ENCODE measurements around the gene PIGN.

The PIGN gene, protein sequence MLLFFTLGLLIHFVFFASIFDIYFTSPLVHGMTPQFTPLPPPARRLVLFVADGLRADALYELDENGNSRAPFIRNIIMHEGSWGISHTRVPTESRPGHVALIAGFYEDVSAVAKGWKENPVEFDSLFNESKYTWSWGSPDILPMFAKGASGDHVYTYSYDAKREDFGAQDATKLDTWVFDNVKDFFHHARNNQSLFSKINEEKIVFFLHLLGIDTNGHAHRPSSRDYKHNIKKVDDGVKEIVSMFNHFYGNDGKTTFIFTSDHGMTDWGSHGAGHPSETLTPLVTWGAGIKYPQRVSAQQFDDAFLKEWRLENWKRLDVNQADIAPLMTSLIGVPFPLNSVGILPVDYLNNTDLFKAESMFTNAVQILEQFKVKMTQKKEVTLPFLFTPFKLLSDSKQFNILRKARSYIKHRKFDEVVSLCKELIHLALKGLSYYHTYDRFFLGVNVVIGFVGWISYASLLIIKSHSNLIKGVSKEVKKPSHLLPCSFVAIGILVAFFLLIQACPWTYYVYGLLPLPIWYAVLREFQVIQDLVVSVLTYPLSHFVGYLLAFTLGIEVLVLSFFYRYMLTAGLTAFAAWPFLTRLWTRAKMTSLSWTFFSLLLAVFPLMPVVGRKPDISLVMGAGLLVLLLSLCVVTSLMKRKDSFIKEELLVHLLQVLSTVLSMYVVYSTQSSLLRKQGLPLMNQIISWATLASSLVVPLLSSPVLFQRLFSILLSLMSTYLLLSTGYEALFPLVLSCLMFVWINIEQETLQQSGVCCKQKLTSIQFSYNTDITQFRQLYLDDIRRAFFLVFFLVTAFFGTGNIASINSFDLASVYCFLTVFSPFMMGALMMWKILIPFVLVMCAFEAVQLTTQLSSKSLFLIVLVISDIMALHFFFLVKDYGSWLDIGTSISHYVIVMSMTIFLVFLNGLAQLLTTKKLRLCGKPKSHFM

DNA sequence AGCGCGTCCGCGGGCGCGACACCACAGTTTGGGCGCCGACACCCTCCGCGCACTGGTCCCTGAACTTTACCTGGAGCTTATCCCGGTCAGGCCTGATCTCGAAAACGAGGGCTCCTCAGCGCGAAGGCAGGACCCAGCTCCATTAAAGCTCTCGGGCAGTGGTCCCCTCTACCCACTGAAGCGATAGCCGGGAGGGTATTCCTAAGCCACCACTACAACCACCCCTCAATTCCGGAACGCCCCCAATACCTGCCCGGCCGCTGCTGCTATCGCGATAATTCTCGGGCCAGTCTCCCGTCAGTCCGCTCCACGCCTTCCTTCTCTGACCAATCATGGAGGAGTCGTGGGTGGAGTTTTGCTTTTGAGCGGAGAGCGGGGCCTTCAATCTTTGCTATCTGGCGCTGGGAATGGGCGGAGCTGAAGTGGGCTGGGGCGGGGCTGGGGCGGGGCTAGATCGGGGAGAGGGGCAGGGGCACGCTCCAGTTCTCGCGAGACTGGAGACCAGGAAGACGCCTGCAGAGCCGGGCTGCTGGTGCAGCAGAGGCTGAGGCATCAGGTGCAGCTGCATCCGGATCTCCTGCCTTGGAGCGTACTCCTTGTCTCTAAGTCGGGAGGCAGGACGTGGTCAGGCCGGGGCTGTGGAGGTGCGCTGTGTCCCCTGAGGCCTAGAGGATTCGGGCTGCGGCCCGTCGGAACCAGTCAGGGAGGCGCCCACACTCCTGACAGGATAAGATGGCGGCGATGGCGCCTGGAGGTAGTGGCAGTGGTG is at the start of gene PIGN, which contains the start of gene RELCH:
TSS of gene PIGN (minus strand) at position 283 of the 769 bp plus-strand sequence. CDS start 25,703 bp downstream, outside the sequence.
TSS of gene RELCH (plus strand) at position 482 of the 769 bp plus-strand sequence. CDS start at position 733, 251 bp downstream.
- DNase-seq (ENCODE audit: low read depth in 4 of 4, low spot score in 1 of 4): peak; percentile 79 to 90 (median 88)

DNA sequence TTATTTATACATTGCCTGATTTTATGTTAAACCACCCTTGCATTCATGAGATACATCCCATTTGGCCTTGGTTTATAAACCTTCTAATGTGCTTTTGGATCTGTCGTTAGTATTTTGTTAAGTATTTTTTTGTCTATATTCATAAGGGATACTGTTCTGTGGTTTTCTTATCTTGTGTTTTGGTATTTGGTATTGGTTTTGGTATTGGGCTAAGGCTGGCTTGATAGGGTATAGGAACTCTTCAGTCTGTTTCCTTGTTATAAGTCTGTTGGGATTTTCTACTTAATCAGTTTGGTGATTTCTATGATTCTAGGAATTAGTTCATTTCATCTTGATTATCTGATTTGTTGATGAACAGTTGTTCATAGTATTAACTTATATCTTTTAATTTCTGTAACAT is 49.4 kb upstream of the PIGN start:
- no peak for DNase-seq (ENCODE audit: low read depth in 4 of 4, low spot score in 1 of 4)

DNA sequence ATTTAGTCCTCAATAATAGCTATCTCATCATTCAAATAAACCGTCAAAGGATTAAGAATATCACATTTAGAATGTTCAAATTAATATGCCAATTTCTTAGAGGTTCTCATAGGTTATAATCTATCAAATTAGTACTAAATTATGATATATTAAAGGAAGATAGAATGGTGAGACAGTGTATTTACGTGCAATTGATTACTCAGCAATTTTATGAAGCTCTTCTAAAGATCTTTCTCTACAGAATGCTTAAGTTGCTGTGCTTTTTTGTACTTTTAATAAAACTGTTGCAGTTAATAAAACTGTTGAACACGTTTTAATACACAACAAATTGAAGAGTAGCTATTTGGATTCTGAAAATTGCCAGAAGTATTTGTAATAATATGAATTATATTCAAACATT is 39.2 kb upstream of the PIGN start:
- no peak for DNase-seq (ENCODE audit: low read depth in 4 of 4, low spot score in 1 of 4)

DNA sequence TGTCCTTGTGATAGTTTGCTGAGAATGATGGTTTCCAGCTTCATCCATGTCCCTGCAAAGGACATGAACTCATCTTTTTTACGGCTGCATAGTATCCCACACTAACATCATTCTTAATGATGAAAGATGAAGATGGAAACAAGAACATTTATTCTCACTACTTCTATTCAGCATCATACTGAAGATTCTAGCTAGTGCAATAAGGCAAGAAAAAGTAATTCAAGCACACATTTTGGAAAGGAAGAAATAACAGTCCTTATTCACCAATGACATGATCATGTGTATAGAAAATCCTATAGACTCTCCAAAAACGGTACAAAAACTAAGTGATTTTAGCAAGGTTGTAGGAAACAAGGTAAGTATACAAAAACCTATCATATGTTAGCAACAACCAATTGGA is 37.4 kb upstream of the PIGN start:
- DNase-seq (ENCODE audit: low read depth in 4 of 4, low spot score in 1 of 4): no peak

DNA sequence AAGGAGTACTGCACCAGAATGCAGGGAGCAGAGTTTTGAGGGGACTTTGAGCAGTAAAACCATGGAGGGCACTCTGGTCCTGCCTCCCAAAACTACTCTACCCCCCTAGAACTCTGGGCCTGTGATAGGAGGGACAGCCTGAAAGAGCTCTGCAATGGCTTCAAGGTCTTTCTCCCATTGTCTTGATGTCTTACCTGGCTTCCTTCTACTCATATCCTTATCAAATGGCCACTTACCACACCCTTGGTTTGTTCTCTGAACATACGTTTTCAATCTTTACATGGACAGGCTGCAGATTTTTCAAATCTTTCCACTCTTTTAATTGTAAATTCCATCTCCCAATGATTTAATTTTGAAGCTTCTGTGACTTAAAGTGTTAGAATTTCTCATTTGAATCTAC is 27.9 kb upstream of the PIGN start:
- no peak for DNase-seq (ENCODE audit: low read depth in 4 of 4, low spot score in 1 of 4)

DNA sequence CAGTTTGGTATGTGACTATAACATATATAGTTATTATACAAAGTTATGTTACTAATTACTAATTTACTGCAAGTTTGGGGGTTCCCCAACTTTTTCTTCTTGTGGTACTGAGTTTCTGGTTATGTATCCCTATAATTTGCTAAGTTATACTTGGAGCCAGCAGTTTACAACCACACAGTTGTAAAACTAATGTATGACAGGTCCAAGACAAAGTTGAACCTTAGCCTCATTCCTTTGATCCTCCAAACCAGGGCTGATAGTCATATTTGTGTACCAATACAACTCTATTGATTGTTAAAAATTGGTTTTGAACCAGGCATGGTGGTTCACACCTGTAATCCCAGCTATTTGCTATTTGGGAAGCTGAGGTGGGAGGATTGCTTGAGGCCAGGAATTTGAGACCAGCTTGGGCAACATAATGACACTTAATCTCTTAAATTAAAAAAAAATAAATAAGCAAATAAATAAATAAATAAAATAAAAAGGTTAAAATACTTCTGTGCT is 24.5 kb upstream of the PIGN start:
- no peak for DNase-seq (ENCODE audit: low read depth in 4 of 4, low spot score in 1 of 4)

DNA sequence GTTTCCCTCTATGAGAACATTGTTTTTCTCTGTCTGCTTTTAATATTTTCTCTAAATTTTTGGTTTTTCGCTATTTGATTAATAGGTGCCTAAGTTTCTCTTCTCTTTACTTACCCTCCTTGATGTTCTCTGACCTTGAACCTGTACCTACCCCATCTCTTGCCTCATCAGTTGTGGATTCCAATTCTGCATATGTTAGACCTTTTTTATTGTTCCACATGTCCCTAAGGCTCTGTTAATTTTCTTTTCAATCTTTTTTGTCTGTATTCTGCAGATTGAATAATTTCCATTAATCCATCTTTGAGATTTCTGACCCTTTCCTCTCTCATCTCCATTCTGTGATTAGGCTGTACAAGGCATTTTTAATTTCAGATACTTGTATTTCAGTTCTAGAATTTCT is 23.3 kb upstream of the PIGN start:
- no peak for DNase-seq (ENCODE audit: low read depth in 4 of 4, low spot score in 1 of 4)

DNA sequence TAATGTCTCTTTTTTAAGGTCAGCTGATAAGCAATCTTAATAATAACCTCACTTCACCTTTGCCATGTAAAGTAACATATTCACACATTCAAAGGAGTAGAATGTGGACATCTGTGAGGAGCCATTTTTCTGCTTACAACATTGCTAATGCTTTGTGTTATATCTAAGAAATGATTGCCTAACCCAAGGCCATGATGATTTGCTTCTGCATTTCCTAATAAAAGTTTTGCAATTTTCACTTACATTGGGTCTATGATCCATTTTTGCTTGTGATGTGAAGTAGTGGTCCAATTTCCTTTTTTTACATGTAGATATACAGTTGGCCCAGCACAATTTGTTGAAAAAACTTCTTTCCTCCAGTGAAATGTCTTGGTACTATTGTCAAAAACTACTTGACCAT is 22.2 kb upstream of the PIGN start:
- DNase-seq (ENCODE audit: low read depth in 4 of 4, low spot score in 1 of 4): no peak

DNA sequence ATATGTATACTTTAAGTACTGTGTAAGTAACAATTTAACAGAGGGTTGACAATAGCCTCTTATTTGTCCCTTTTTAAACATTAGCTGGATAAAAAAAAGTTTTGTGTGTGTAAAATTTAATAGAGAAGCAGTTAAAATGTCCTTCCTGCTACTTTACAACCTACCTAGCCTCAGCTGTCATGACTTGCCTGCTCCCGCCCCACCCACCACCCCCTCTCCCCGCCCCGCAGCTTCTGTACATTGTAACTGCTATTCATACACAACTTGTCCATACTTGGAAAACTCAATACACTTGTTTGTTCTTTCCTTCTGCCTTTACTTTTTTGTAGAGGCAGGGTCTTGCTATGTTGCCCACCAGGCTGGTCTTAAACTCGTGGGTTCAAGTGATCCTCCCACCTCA is 19.7 kb upstream of the PIGN start:
- no peak for DNase-seq (ENCODE audit: low read depth in 4 of 4, low spot score in 1 of 4)

DNA sequence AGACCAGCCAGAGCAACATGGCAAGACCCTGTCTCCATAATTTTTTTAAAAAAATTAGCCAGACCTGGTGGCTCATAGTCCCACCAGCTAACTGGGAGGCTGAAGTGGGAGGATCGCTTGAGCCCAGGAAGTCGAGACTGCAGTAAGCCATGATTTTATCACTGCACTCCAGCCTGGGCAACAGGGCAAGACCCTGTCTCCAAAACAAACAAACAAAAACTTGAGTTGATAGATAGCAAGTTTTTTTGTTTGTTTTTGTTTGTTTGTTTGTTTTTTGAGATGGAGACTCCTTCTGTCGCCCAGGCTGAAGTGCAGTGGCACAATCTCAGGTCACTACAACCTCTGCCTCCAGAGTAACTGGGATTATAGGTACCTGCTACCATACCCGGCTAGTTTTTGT is 19.0 kb upstream of the PIGN start:
- no peak for DNase-seq (ENCODE audit: low read depth in 4 of 4, low spot score in 1 of 4)

DNA sequence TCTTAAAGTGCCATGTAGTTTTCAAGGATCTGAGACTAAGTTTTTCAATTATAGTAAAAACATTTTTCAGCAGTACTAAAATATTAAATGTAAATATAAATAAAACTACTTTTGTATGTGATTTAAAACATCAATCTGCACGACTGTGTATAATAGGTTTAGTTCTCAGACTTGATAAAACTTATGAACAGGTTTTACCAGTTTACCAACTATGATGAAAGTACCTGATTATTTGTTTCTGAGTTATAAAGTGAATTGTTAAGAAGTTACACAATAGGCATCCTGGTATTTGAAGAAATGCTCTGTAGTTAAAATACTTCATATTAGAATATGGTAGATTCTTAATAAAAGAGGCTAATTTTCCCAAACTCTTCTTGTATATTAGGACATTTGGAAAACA is 15.0 kb upstream of the PIGN start:
- DNase-seq (ENCODE audit: low read depth in 4 of 4, low spot score in 1 of 4): no peak

DNA sequence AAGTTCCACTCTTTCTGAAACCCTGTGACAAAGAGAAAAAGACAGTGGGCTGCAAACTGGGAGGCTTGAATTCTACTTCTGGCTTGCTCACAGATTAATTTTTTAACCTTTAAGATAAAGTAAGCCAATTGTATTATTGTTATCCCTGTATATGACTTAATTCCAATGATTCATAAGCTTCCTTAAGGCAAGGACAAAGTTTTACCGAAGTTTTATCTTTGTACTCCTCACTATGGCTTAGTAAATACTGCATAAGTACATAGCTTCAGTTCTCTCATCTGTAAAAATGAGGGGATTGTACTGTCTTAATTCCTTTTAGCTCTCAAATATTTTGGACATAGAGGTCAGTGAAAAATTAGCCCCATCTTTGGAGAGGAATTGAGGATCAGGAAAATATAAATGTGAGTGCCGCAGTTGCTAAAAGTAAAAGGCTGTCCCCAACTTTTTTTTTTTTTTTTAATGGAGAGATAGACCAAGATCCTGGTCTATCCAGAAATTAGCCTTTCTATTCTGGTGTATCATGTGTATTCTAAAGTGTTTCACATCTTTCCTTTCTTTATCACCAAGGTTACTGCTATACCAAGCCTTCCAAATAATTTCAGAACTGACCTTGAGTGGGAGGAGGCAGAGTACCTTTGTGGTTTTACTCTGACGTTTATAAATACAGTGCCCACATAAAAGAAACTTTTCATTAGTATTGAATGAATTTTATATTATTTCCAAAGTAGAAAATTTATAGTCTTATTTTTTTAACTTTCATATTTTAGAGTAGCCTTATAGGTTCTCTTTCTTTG is 13.5 kb upstream of the PIGN start:
- DNase-seq (ENCODE audit: low read depth in 4 of 4, low spot score in 1 of 4): no peak

DNA sequence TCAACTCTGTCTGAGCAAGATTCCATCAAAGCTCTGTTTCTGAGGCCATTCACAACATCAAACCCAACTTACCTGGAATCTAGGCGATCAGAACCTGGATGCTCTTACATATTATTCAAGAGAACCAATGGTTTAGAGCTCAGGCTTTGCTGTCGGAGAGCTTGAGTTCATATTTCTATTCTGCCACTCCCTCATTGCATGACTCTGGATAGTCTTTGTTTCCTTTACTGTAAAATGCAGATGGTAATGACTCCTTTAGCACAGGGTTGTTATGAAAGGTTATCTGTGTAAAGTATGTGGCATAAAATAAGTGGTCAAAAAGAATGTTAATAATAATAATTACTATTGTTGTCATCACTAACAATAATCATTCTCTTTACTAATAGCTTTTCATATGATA is 12.8 kb upstream of the PIGN start:
- no peak for DNase-seq (ENCODE audit: low read depth in 4 of 4, low spot score in 1 of 4)

DNA sequence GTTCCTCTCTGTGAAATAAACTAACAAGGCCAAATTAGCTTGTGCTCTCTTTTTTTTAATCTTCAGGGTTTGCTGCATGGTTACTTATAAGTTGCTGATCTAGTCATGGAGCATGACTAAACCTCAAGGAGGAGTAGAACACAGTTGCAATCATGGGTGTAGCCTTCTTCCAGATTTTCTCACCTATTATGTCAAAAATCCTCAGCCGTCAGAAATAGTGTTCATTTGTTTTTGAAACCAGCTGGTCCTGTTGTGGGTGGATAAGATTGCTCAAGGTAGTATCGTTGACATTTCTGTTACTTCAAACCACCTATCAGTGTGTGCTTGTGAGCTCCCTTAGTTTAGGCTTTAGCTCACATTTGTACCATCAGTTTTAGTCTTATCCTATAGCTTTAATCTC is 11.4 kb upstream of the PIGN start:
- DNase-seq (ENCODE audit: low read depth in 4 of 4, low spot score in 1 of 4): no peak

DNA sequence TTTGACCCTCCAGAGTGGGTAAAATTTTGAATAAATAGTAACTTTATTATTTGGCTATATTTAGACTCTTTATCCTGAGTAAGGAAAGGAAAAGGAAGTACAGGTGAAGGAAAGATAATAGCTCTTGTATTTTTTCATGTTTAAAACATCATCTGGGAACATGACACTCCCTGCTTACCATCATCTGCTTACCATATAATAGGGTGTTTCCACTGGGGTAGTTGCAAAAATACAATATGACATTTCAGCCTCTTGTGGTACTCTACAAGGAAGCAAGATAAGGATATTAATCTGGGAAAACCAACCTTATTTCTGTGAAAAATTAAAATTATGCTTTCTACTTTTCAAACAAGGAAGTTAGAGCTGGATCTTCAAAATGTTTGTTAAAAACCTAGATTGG is 10.1 kb upstream of the PIGN start:
- DNase-seq (ENCODE audit: low read depth in 4 of 4, low spot score in 1 of 4): no peak

DNA sequence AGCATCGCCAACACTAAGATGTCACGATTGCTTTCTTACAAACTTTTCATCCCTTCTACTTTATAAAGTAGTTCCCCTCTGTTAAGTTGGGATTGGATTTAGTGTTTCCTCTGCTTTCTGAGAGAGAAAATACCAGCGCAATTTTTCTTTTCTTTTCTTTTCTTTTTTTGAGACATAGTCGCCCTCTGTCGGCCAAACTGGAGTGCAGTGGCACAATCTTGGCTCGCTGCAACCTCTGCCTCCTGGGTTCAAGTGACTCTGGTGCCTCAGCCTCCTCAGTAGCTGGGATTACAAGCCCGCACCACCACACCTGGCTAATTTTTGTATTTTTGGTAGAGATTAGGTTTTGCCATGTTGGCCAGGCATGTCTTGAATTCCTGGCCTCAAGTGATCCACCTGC is 9.2 kb upstream of the PIGN start:
- no peak for DNase-seq (ENCODE audit: low read depth in 4 of 4, low spot score in 1 of 4)

DNA sequence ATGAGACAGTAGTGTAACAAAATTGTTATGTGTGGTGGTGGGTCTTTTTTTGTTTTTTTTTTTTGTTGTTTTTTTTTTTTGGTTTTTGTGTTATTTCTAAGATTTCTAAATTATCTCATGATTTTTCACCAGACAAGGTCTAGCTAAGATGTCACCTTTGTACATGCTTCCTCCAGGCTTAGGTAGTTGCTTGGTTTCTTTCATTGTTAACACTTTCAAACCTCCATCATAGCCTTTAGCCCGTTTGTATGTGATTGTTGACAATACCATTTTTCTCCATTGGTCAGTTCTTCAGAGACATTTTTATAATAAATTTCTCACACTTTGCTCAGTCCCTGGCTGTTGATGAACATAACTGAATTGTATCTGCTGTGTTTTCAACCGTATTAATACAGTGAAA is 2.4 kb upstream of the PIGN start:
- no peak for DNase-seq (ENCODE audit: low read depth in 4 of 4, low spot score in 1 of 4)

DNA sequence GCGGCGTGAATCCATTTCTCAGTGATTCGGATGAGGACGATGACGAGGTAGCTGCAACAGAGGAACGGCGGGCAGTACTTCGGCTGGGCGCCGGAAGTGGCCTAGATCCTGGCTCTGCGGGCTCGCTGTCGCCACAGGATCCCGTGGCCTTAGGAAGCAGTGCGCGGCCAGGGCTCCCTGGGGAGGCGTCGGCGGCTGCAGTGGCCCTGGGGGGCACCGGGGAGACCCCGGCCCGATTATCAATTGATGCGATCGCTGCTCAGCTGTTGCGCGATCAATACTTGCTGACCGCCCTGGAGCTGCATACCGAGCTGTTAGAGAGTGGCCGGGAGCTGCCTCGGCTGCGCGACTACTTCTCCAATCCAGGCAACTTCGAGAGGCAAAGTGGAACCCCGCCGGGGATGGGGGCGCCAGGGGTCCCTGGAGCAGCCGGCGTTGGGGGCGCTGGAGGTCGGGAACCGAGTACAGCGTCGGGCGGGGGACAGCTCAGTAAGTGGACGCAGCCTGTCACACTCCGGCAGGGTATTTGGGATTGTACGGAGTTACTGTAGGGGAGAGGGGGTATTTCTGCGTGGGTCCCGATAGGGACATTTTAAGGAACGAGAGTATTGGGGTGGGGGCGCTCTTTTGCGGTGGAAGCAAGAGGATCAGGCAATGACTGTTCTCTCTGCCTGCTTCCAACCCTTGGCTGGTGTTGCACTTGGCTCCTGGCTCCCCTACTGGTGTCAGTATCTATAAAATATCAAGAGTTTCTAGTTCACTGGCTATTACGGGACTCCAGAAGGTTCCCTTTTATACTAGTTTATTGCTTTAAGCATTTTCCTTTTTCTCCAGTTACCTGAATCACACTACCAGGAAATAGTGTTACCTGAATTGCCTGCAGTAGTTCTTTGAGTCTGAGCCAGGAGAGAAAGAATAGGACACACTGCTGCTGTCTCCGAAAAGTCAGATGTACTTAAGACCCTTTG is 971 bp upstream of the PIGN start:
- DNase-seq (ENCODE audit: low read depth in 4 of 4, low spot score in 1 of 4): no peak

DNA sequence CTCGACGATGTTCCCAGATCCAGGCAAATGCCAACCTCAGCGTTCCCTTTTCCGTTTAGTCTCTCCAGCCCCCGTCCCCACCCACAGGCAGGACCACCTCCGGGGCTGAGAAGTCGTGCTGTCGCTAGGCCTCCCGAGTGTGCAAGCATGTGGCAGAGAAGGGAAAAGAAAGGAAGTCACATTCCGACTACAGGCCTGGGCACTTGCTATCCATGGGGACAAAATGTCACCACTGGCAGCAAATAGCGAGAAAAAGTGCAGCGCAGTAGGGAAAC is 420 bp downstream of the PIGN start:
- no peak for DNase-seq (ENCODE audit: low read depth in 4 of 4, low spot score in 1 of 4)
